Myocyte (in vitro differentiated cells): ENCODE measurements around the gene FXYD6. TPM values are rescaled to one million over a fixed set of nuclear protein-coding genes. Genes with fewer than 3 reads are reported as not detected.
A peak's percentile ranks its signal among the peaks of the same experiment; 100 is the strongest.

Experiments used
- DNase-seq: peaks from one replicate; pipeline ENCODE4 v3.0.0-alpha.2; 2012; ENCODE audit warnings: low read depth
- total RNA-seq: library from RNA; depleted of rRNA; stranded (reverse); fragments of >200 nt; gene quantifications from 2 replicates; pipeline ENCODE4 v1.2.3, GENCODE V29; 2014

FXYD6 gene
- total RNA-seq, 1 donor from 2014 or later, result 3.1 TPM

GRCh38 chr11:117910941-117911655, 34.6 kb upstream of the FXYD6 start:
- DNase-seq, result no peak

- no peak for DNase-seq
Measured at GRCh38 chr11:117910525-117910924, 34.1 kb upstream of the FXYD6 start.

GRCh38 chr11:117909611-117910382, 33.3 kb upstream of the FXYD6 start:
- DNase-seq, result no peak

- DNase-seq, result no peak
Measured at GRCh38 chr11:117908959-117909610, 32.6 kb upstream of the FXYD6 start.

GRCh38 chr11:117908109-117908895, 31.8 kb upstream of the FXYD6 start:
- no peak for DNase-seq

GRCh38 chr11:117907276-117908108, 31.0 kb upstream of the FXYD6 start:
- peak; percentile 50 for DNase-seq

- DNase-seq, result no peak
Measured at GRCh38 chr11:117906710-117907109, 30.3 kb upstream of the FXYD6 start.

- no peak for DNase-seq
Measured at GRCh38 chr11:117906126-117906525, 29.7 kb upstream of the FXYD6 start.

GRCh38 chr11:117905524-117905923, 29.1 kb upstream of the FXYD6 start:
- no peak for DNase-seq

- no peak for DNase-seq
Measured at GRCh38 chr11:117903505-117904382, 27.3 kb upstream of the FXYD6 start.

GRCh38 chr11:117902001-117902845, 25.8 kb upstream of the FXYD6 start:
- no peak for DNase-seq

GRCh38 chr11:117901601-117902000, 25.1 kb upstream of the FXYD6 start:
- DNase-seq, result no peak

- no peak for DNase-seq
Measured at GRCh38 chr11:117900720-117901440, 24.4 kb upstream of the FXYD6 start.

GRCh38 chr11:117900121-117900648, 23.7 kb upstream of the FXYD6 start:
- DNase-seq, result no peak

GRCh38 chr11:117898059-117898458, 21.6 kb upstream of the FXYD6 start:
- DNase-seq, result no peak

- no peak for DNase-seq
Measured at GRCh38 chr11:117892651-117893050, 16.2 kb upstream of the FXYD6 start.

- DNase-seq, result no peak
Measured at GRCh38 chr11:117891362-117891761, 14.9 kb upstream of the FXYD6 start.

- no peak for DNase-seq
Measured at GRCh38 chr11:117888139-117888566, 11.7 kb upstream of the FXYD6 start.
